Measurements from ENCODE around the gene MATK. TPM values are rescaled to one million over a fixed set of nuclear protein-coding genes. Genes with fewer than 3 reads are reported as not detected.
"Not testable (repeated sequence)": the region's sequence is repeated elsewhere in the genome, so short reads cannot be mapped to it uniquely, and the experiment has no call there.

The MATK gene
- total RNA-seq, 1 experiment from 2014 or later: not detected

GRCh38 chr19:3771906-3772455, 14.2 kb downstream of the MATK start, which contains the start of gene RAX2:
Gene RAX2 (minus strand): TSS chr19:3772228. CDS start chr19:3771742, 486 bp downstream.
- DNase-seq (ENCODE audit: low read depth): no peak

- no peak for DNase-seq (ENCODE audit: low read depth)
Measured at GRCh38 chr19:3771000-3771905, 14.9 kb downstream of the MATK start.

- DNase-seq (ENCODE audit: low read depth): no peak
Measured at GRCh38 chr19:3770136-3770999, 15.8 kb downstream of the MATK start.

- DNase-seq (ENCODE audit: low read depth): no peak
Measured at GRCh38 chr19:3769494-3769893, 16.7 kb downstream of the MATK start.

- DNase-seq (ENCODE audit: low read depth): no peak
Measured at GRCh38 chr19:3768748-3769099, 17.5 kb downstream of the MATK start.

GRCh38 chr19:3768015-3768747, 18.0 kb downstream of the MATK start:
- no peak for DNase-seq (ENCODE audit: low read depth)

- DNase-seq (ENCODE audit: low read depth): no peak
Measured at GRCh38 chr19:3767050-3767449, 19.1 kb downstream of the MATK start.

- DNase-seq (ENCODE audit: low read depth): no peak
Measured at GRCh38 chr19:3766520-3766919, 19.7 kb downstream of the MATK start.

- not testable (repeated sequence) for DNase-seq (ENCODE audit: low read depth)
Measured at GRCh38 chr19:3765757-3766156, 20.4 kb downstream of the MATK start.

GRCh38 chr19:3765121-3765520, 21.1 kb downstream of the MATK start:
- no peak for DNase-seq (ENCODE audit: low read depth)

GRCh38 chr19:3762501-3763459, 23.4 kb downstream of the MATK start, which contains the start of gene MRPL54:
Gene MRPL54 (plus strand): TSS chr19:3762682. CDS start chr19:3762701, 19 bp downstream.
- peak; percentile 98 for DNase-seq (ENCODE audit: low read depth)

GRCh38 chr19:3762130-3762473, 24.1 kb downstream of the MATK start:
- no peak for DNase-seq (ENCODE audit: low read depth)

GRCh38 chr19:3761382-3762129, 24.6 kb downstream of the MATK start, which contains the start of gene APBA3:
Gene APBA3 (minus strand): TSS chr19:3761692. CDS start chr19:3760264, 1,428 bp downstream.
- peak; percentile 84 for DNase-seq (ENCODE audit: low read depth)

- DNase-seq (ENCODE audit: low read depth): no peak
Measured at GRCh38 chr19:3760871-3761361, 25.3 kb downstream of the MATK start.

GRCh38 chr19:3759482-3760254, 26.5 kb downstream of the MATK start:
- no peak for DNase-seq (ENCODE audit: low read depth)

- not testable (repeated sequence) for DNase-seq (ENCODE audit: low read depth)
Measured at GRCh38 chr19:3758297-3758696, 27.9 kb downstream of the MATK start.

- DNase-seq (ENCODE audit: low read depth): not testable (repeated sequence)
Measured at GRCh38 chr19:3757705-3758104, 28.5 kb downstream of the MATK start.
